Heart right ventricle (tissue), 16 donors: ENCODE measurements around the gene AHCY. TPM values are rescaled to one million over a fixed set of nuclear protein-coding genes. Genes with fewer than 3 reads are reported as not detected.
"Not testable (repeated sequence)": the region's sequence is repeated elsewhere in the genome, so short reads cannot be mapped to it uniquely, and the experiment has no call there.

Experiments used
- ATAC-seq, 8 donors: fragments of 200-7000 bp; cut with Tn5 transposase; one replicate each; pipeline ENCODE4 v1.9.1; 2020; ENCODE audit warnings: mild to moderate bottlenecking in 8 of 8, moderate library complexity in 8 of 8, moderate number of reproducible peaks in 1 of 8
- DNase-seq, 2 donors: peaks; one replicate each; pipeline ENCODE4 v3.0.0-alpha.2; 2020
- H3K27ac ChIP-seq, 10 donors: fragments of 200-600 bp; sonication (generic) in 2 of 10; one replicate each; pipeline versions ENCODE4 v1.5.0 to v1.8.0; 2020 to 2022; ENCODE audit warnings: mild to moderate bottlenecking in 3 of 10
- H3K27me3 ChIP-seq, 7 donors: fragments of 200-600 bp; one replicate each; pipeline ENCODE4 v1.8.0; 2021 to 2022; ENCODE audit warnings: mild to moderate bottlenecking in 2 of 7
- H3K36me3 ChIP-seq, 9 donors: fragments of 200-600 bp; sonication (generic) in 1 of 9; one replicate each; pipeline versions ENCODE4 v1.5.0 to v1.8.0; 2020 to 2022; ENCODE audit warnings: mild to moderate bottlenecking in 2 of 9
- H3K4me1 ChIP-seq, 9 donors: fragments of 200-600 bp; sonication (generic) in 1 of 9; one replicate each; pipeline versions ENCODE4 v1.5.0 to v1.8.0; 2020 to 2022; ENCODE audit warnings: mild to moderate bottlenecking in 4 of 9
- H3K4me3 ChIP-seq, 10 donors: fragments of 200-600 bp; sonication (generic) in 2 of 10; one replicate each; pipeline versions ENCODE4 v1.5.0 to v1.8.0; 2020 to 2022; ENCODE audit warnings: mild to moderate bottlenecking in 7 of 10, moderate library complexity in 2 of 10
- H3K9me3 ChIP-seq, 11 donors: fragments of 200-600 bp in 10 of 11; sonication (generic) in 2 of 11; one replicate each; pipeline versions ENCODE4 v1.5.0 to v1.8.0; 2013 to 2022; ENCODE audit warnings: mild to moderate bottlenecking in 2 of 11, control low read depth in 1 of 11, moderate library complexity in 1 of 11
- CTCF ChIP-seq, 9 donors: fragments of 200-600 bp; sonication (generic) in 2 of 9; IDR thresholded peaks; one replicate each; pipeline versions ENCODE4 v1.5.0 to v1.8.0; 2021 to 2022; ENCODE audit warnings: antibody characterized with exemption in 9 of 9, mild to moderate bottlenecking in 5 of 9, moderate library complexity in 1 of 9
- WGBS, 2 donors: extraction: QIAGEN DNeasy Blood & Tissue Kit; methylation state at CpG; one replicate each; pipeline ENCODE4 v1.1.7; 2013; ENCODE audit warnings: inconsistent platforms in 1 of 2; 5-methylcytosine and 5-hydroxymethylcytosine counted together
- intact Hi-C, 10 donors: fragments of 100-400 bp; cut with DNase I; formaldehyde crosslinking; loops; one replicate each; pipeline versions ENCODE4 v1.11.1 to v1.14.2; 2022
- polyA plus RNA-seq, 2 donors: library from polyadenylated mRNA; stranded (reverse); fragments of 200-250 nt; gene quantifications; one replicate each; pipeline ENCODE4 v1.2.3, GENCODE V29; 2013
- total RNA-seq, 10 donors: library from RNA; stranded (reverse); fragmentation: NEBNext Ultra II Directional in 3 of 10; extraction: Animal tissue kit (Norgen Biotek cat#: 25700) in 3 of 10; gene quantifications; one replicate each; pipeline versions ENCODE4 v1.2.1 to v1.2.4, GENCODE V29; 2021 to 2023
- donor health status: Arrhythmogenic right ventricular cardiomyopathy.
- donor health status: ischemic (EF 13 %, LVEDD 7.1; RV severe dilation, severe dysfunction).
- donor health status: healthy with polysubstance abuse.
- donor health status: DM: no; HTN: yes; CAD: no.
- donor health status: DM: no; HTN: no; CAD: no.
- donor health status: ischemic (EF 25% LVEDD 6.9; RV normal size, moderate dysfunction).
- donor health status: ischemic (EF 25% LVEDD 5.7; RV mildly dilated, moderate dysfunction).
- donor health status: healthy.
- donor health status: DM: yes; HTN: yes; CAD: no.
- donor health status: Ischemic cardiomyopathy.
- donor health status: ischemic (EF 35%, LVEDD 5.7; RV mildly dilated, moderate dysfunction).
- donor health status: nonischemic (EF 11% LVEDD 7.7; RV severe dilation, severe dysfunction).
- donor health status: DM: yes; HTN: yes; CAD: no.
- donor health status: PGD.
- donor health status: ischemic (EF 29% LVEDD 5.4; RV normal size, mild dysfunction).
- donor health status: nonischemic (EF 23%, LVEDD 6.1; RV moderate dilation, normal function).

AHCY gene
- total and polyA plus RNA-seq, 12 donors: 42.3 to 83.9 (median 56.7) TPM

GRCh38 chr20:34249291-34249690 lies 53.9 kb downstream of the AHCY start:
- no peak overlapping the region for H3K4me3 ChIP-seq
- intact Hi-C loops: no loop called here
- ATAC-seq (peak in 1 of 8 donors; percentile 42), DNase-seq (no peak)
- no peaks in the 10 kb centered on the region for H3K9me3 ChIP-seq
- H3K27ac ChIP-seq: peak overlapping the region in 1 of 10 donors; percentile 43
- no peaks in the 10 kb centered on the region for H3K36me3 ChIP-seq
- no peaks in the 10 kb centered on the region for H3K27me3 ChIP-seq
- TF ChIP-seq CTCF (IDR thresholded peaks at IDR 0.05): no peak
- H3K4me1 ChIP-seq: peaks cover 0 to 31% (median 0%) of the 10 kb centered on the region in 9 donors
- 77% methylated on average over 6 of the region's 6 CpGs for WGBS, 2 donors

GRCh38 chr20:34246126-34246626 lies 57.0 kb downstream of the AHCY start:
- no peak overlapping the region for H3K27ac ChIP-seq
- peaks cover 0 to 35% (median 0%) of the 10 kb centered on the region in 9 donors for H3K4me1 ChIP-seq
- no peak overlapping the region for H3K4me3 ChIP-seq
- no peak for TF ChIP-seq CTCF (IDR thresholded peaks at IDR 0.05)
- 86 to 87% methylated on average over 2 of the region's 2 CpGs for WGBS, 2 donors
- intact Hi-C loops: no loop called here
- no peaks in the 10 kb centered on the region for H3K36me3 ChIP-seq
- H3K9me3 ChIP-seq: no peaks in the 10 kb centered on the region
- ATAC-seq (no peak), DNase-seq (no peak)
- H3K27me3 ChIP-seq: peaks cover 0 to 3% (median 0%) of the 10 kb centered on the region in 7 donors

GRCh38 chr20:34243377-34243776 lies 59.8 kb downstream of the AHCY start:
- WGBS, 2 donors: 84 to 91% methylated on average over 3 of the region's 3 CpGs
- no peak for ATAC-seq

GRCh38 chr20:34242879-34243278 lies 60.3 kb downstream of the AHCY start:
- no peak overlapping the region for H3K27ac ChIP-seq
- WGBS, 2 donors: 70 to 82% methylated on average over 1 of the region's 1 CpG
- intact Hi-C loops: no loop called here

More at GRCh38 chr20:34243377-34243776, 59.8 kb downstream of the AHCY start:
- H3K4me1 ChIP-seq: peaks cover 0 to 19% (median 0%) of the 10 kb centered on the region in 9 donors
- no peak for DNase-seq
- no peaks in the 10 kb centered on the region for H3K36me3 ChIP-seq
- TF ChIP-seq CTCF (IDR thresholded peaks at IDR 0.05): no peak
- intact Hi-C loops: no loop called here
- H3K27ac ChIP-seq: no peak overlapping the region
- H3K27me3 ChIP-seq: peaks cover 0 to 13% (median 0%) of the 10 kb centered on the region in 7 donors
- H3K9me3 ChIP-seq: peaks cover 0 to 5% (median 0%) of the 10 kb centered on the region in 11 donors
- no peak overlapping the region for H3K4me3 ChIP-seq

GRCh38 chr20:34242015-34242414 lies 61.1 kb downstream of the AHCY start:
- DNase-seq, H3K36me3 ChIP-seq, H3K4me3 ChIP-seq, ATAC-seq, intact Hi-C loops, H3K27ac ChIP-seq: not testable (repeated sequence)
- peaks cover 0 to 19% (median 12%) of the 10 kb centered on the region in 11 donors for H3K9me3 ChIP-seq
- peaks cover 0 to 13% (median 0%) of the 10 kb centered on the region in 7 donors for H3K27me3 ChIP-seq
- peaks cover 0 to 11% (median 0%) of the 10 kb centered on the region in 9 donors for H3K4me1 ChIP-seq
- WGBS, 2 donors: 86 to 89% methylated on average over 4 of the region's 4 CpGs

More at GRCh38 chr20:34242879-34243278, 60.3 kb downstream of the AHCY start:
- no peak for ATAC-seq
- H3K4me1 ChIP-seq: peaks cover 0 to 18% (median 0%) of the 10 kb centered on the region in 9 donors
- H3K36me3 ChIP-seq: no peaks in the 10 kb centered on the region
- H3K9me3 ChIP-seq: peaks cover 0 to 10% (median 5%) of the 10 kb centered on the region in 11 donors
- H3K4me3 ChIP-seq: no peak overlapping the region
- no peak for DNase-seq
- peaks cover 0 to 13% (median 0%) of the 10 kb centered on the region in 7 donors for H3K27me3 ChIP-seq
- no peak for TF ChIP-seq CTCF (IDR thresholded peaks at IDR 0.05)
